GM21360 (cell line): ENCODE results near the gene MACROD2.

Experiments
- ATAC-seq: cut with Tn5 transposase; IDR thresholded peaks from one replicate; pipeline ENCODE4 v1.9.1; 2021; ENCODE audit warnings: mild to moderate bottlenecking, moderate library complexity; ENCODE audit not compliant: unreplicated experiment

The MACROD2 gene

GRCh38 chr20:14569641-14570040, 574.3 kb downstream of the MACROD2 start:
- no peak for ATAC-seq

GRCh38 chr20:14570811-14571210, 575.5 kb downstream of the MACROD2 start:
- no peak for ATAC-seq

GRCh38 chr20:14573676-14574075, 578.4 kb downstream of the MACROD2 start:
- ATAC-seq, result no peak

- ATAC-seq, result no peak
Observed at GRCh38 chr20:14576196-14576877, 581.0 kb downstream of the MACROD2 start.

- no peak for ATAC-seq
Observed at GRCh38 chr20:14580418-14581074, 585.2 kb downstream of the MACROD2 start.

- no peak for ATAC-seq
Observed at GRCh38 chr20:14581731-14582130, 586.4 kb downstream of the MACROD2 start.

DNA sequence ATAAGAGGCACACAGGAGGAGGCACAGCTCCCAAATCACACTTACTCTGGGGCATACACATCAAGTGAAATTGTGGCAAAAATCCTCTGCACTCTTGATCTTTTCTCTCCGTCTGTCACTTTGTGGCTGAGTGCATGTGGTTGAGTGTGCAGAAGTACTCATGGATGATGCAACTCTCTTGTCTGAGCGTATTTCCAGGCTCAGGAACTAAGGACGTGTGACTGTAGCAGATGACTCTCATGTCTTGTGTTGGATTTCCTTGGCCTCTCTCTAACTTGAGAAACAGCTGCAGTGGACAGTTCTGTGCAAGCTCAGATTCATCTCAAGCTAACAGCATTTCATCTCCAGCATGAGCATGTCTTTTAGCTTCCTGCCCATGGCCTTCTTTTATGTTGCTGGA, 587.5 kb downstream of the MACROD2 start:
- no peak for ATAC-seq

DNA sequence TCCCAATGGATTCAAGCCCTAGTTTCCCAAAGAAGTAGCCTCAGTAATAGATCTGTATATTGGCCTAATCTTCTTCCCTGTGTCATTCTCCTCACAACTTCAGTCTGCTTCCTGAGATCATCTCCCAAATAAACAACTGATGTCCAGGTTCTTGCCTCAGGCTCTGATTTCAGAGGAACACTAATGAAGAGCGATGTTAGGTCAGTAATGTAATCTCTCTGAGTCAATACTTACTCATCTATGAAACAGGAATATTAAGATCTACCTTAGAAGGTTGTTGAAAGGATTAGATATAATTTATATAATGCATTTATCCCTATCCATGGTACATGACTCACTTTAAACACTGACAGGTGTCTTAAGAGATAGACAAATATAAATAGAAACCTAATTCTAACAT, 588.1 kb downstream of the MACROD2 start:
- no peak for ATAC-seq

- ATAC-seq, result no peak
Observed at GRCh38 chr20:14589383-14589782, 594.1 kb downstream of the MACROD2 start.

GRCh38 chr20:14595051-14595450, 599.7 kb downstream of the MACROD2 start:
- no peak for ATAC-seq

DNA sequence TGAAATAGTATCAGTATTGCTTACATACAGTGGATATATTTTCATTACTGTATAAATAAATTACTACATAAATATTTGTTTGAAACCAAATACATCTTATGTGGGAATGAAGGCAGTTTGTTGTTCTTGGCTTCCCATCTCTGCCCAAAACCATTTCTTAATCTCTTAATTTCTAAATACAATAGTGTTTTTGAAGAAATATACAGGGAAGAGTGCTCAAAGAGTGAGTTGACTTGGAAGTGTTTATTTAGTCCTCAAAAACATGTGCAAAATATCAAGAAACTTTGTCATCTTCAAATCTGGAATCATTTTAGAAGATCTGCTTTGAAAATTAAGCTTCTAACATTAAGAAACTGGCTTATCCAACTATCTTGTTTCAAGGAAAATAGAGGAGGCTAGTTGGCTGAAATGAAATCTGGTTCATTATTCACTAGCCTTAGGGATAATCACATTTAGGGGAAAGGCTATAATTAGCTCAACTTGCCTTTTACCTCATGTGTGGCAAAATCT, 601.9 kb downstream of the MACROD2 start:
- ATAC-seq, result no peak

- no peak for ATAC-seq
Observed at GRCh38 chr20:14599613-14600012, 604.3 kb downstream of the MACROD2 start.

GRCh38 chr20:14600527-14600926, 605.2 kb downstream of the MACROD2 start:
- ATAC-seq, result no peak

DNA sequence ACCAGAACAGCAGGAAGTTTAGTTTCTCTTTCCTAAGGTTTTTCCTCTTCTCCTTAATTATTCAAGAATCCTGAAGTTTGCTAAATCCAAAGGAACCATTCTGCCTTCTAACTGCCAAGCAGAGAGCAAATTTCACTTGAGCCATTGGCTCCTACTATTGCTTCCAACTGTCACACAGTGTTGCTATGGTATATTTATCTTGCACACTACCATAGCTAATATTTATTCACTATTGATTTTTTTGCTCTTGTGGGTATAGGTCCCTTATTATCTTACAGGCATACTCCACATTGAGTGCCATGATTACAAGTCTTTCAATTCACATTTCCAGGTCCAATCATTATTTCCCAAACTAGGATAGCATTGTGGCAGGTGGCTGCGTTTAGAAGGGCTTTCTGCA, 608.8 kb downstream of the MACROD2 start:
- no peak for ATAC-seq

DNA sequence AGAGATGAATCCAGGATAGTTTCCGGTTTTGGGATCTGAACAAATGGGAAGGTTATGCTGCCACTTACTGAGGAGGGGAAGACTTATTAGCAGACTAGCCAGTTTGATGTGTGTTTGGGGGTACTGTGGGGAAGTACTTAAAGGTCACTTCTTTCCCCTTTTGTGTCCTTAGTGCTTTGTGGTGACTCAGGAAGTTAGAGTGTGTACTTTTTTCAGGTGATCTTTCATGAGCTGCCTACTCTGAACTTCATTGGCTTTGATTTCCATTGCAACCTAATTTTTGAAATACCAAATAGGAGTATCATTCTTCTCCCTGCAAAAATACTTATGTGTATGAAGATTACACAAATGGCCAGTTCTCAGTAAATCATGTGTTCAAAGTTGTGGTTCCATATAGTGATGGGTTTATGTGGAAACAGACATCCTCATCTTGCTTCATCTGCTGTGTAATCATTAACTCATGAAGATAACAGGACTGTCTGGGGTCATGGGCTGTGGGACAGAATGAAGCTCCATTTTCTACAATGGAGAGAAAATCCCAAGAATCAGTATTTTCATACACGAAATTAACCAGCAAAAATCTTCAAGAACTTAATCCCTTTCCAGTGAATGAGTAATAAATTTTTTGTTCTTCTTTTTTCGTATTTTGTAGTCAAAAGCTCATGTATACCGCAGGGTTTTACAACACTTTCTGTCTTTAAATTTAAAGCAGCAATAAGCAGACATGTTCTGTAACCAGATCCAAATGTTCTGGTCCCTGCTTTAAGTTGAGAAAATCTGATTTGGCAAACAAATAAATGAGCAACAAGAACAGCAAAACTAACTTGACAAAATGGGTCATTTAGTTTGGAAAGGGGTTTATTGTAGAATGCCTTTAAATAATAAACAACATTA, 614.3 kb downstream of the MACROD2 start:
- no peak for ATAC-seq

GRCh38 chr20:14611479-14611878, 616.2 kb downstream of the MACROD2 start:
- no peak for ATAC-seq

DNA sequence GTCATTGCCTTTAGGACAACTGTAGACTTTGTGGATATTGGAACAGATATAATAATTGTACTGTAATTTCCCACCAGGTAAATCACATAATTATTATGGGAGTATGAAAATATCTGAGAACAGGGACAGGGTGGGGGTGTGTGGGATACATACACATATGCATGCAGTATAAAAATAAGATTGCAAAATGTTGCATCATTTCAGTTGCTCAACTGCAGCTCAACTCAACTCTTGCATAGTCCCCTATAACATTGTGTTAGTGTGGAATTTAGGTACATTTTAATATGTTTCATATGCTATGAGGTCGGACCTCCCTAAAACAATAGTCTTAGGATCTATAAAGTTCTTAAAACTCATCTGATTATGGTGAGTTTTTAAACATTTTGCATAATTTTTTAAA, 617.1 kb downstream of the MACROD2 start:
- no peak for ATAC-seq

DNA sequence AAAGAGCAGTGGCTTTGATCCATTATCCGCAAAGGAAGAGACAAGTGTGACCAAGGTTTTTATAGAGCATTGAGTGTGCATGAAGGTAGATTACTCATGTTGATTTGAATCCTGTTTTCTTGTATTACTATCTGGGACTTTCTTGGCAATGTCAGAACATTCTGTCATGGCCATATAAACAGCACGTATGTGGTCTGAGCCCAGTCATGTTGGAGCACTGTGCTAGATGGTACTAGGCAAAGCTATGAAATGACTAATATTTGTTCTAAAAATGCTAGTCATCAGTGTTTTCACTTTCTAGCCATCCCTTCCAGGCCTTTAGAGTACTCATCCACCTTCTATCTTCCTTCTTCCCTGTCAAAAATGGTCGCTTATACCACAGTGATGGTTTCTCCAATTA, 620.7 kb downstream of the MACROD2 start:
- ATAC-seq, result no peak

DNA sequence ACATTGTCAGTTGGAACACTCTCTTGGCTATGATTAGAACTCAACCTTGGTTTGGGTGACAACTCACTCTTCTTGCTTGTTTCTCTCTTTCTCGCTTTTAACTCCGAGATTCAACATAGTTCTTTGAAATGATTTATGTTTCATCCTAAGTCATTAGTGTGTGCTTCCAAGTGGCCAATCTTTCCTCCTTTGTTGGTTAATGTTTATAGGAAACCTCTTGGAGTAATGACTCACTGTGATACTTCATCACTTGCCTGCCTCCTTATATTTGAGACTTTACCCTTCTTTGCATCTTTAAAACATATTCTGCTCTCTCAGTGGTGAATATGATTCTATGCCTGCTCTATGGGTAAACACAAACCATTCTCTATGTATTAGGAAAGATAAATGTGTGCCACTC, 621.8 kb downstream of the MACROD2 start:
- no peak for ATAC-seq

- ATAC-seq, result no peak
Observed at GRCh38 chr20:14619411-14619810, 624.1 kb downstream of the MACROD2 start.

- no peak for ATAC-seq
Observed at GRCh38 chr20:14622796-14623195, 627.5 kb downstream of the MACROD2 start.

DNA sequence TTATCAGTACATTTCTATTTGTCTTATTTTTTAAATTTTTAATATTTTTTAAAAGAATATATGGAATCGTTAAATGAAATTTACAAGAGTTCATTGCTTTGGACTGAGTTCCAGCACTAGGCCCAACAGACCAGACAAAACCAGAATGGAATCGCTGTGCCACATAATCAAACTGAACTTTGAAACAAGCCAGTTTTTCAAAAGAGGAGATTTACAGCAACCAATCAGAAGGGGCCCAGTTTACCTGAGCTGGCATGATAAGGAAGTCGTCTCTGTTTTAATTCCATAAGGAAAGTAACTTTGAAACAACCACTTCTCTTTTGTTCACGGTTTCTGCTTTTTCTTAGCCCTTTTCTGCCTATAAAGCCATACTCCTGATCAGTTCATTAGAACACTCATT, 635.7 kb downstream of the MACROD2 start:
- no peak for ATAC-seq
